Left ventricle myocardium inferior (tissue), 1 donor: ENCODE data around the gene ERVFRD-1. TPM values are rescaled to one million over a fixed set of nuclear protein-coding genes. Genes with fewer than 3 reads are reported as not detected.

Experiments
- DNase-seq: peaks from one replicate; pipeline ENCODE4 v3.0.0-alpha.2; 2020
- H3K27ac ChIP-seq: fragments of 200-600 bp; replicated peaks from 2 replicates; pipeline ENCODE4 v1.8.0; 2021
- H3K27me3 ChIP-seq: fragments of 200-600 bp; 2 replicates; pipeline ENCODE4 v1.8.0; 2021; ENCODE audit warnings: low read depth
- H3K36me3 ChIP-seq: fragments of 200-600 bp; 2 replicates; pipeline ENCODE4 v1.8.0; 2021
- H3K4me1 ChIP-seq: fragments of 200-600 bp; 2 replicates; pipeline ENCODE4 v1.8.0; 2021
- H3K4me3 ChIP-seq: fragments of 200-600 bp; 2 replicates; pipeline ENCODE4 v1.8.0; 2021; ENCODE audit warnings: mild to moderate bottlenecking, moderate library complexity
- H3K9me3 ChIP-seq: fragments of 200-600 bp; replicated peaks from 2 replicates; pipeline ENCODE4 v1.8.0; 2021
- CTCF ChIP-seq: fragments of 200-600 bp; IDR thresholded peaks from 2 replicates; pipeline ENCODE4 v1.8.0; 2021; ENCODE audit warnings: antibody characterized with exemption, mild to moderate bottlenecking, borderline replicate concordance
- intact Hi-C: fragments of 100-400 bp; cut with micrococcal nuclease; formaldehyde crosslinking; loops from one replicate; pipeline ENCODE4 v1.11.0; 2022
- long read RNA-seq: library from polyadenylated mRNA; unstranded; transcript quantifications from one replicate; pipeline ENCODE4 v2.0.0, GENCODE V29; 2021
- total RNA-seq: library from RNA; stranded (reverse); fragmentation: NEBNext Ultra II Directional; extraction: Animal tissue kit (Norgen Biotek cat#: 25700); gene quantifications from one replicate; pipeline ENCODE4 v1.2.1, GENCODE V29; 2021
- donor health status: DM: no; HTN: yes; CAD: no; lungs with severe emphysema.

Gene ERVFRD-1
- not detected for total RNA-seq
- long read RNA-seq, result 0 reads

GRCh38 chr6:11110921-11111768 lies at the start of gene ERVFRD-1:
TSS of gene ERVFRD-1 (minus strand) at chr6:11111725. CDS start at chr6:11105310, 6,415 bp downstream.
- Histone ChIP-seq H3K9me3 (no peaks in the 10 kb centered on the region), H3K27ac (no peak within 1 kb of the TSS), H3K4me3 (no peak within 1 kb of the TSS), H3K4me1 (peaks cover 16% of the 10 kb centered on the region), H3K36me3 (no peaks in the 10 kb centered on the region), H3K27me3 (no peaks in the 10 kb centered on the region)
- intact Hi-C loops, result no loop called here
- no peak for DNase-seq
- TF ChIP-seq CTCF, result no peak

- H3K27me3 ChIP-seq, result no peaks in the 10 kb centered on the region
- TF ChIP-seq CTCF, result no peak
- DNase-seq, result no peak
- no peak overlapping the region for H3K27ac ChIP-seq
- H3K9me3 ChIP-seq, result no peaks in the 10 kb centered on the region
- intact Hi-C loops, result no loop called here
- H3K36me3 ChIP-seq, result no peaks in the 10 kb centered on the region
- H3K4me1 ChIP-seq, result no peaks in the 10 kb centered on the region
- no peak overlapping the region for H3K4me3 ChIP-seq
These were observed 48.7 kb upstream of the ERVFRD-1 start for GRCh38 chr6:11160199-11160598.

DNA sequence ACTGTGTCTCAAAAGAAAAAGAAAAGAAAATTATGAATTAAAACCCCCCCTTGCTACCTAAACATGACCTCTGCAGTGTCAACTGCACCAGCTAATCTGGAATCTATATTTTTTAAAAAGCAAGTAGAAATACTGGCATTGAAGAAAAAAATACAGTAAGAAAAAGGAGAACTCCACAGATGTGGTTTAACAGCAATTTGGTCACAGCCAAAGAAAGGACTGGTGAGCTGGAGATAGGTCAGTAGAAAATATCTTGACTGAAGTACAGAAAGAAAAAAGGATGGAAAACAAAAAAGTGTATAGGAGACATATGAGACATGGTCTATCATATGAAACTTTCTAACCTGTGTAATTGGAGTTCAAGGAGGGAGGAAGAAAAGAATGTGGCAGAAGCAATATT lies 44.1 kb upstream of the ERVFRD-1 start:
- Histone ChIP-seq H3K4me3 (no peak overlapping the region), H3K27ac (no peak overlapping the region), H3K9me3 (no peaks in the 10 kb centered on the region), H3K4me1 (no peaks in the 10 kb centered on the region), H3K36me3 (no peaks in the 10 kb centered on the region), H3K27me3 (no peaks in the 10 kb centered on the region)
- intact Hi-C loops, result no loop called here
- TF ChIP-seq CTCF, result no peak
- no peak for DNase-seq

DNA sequence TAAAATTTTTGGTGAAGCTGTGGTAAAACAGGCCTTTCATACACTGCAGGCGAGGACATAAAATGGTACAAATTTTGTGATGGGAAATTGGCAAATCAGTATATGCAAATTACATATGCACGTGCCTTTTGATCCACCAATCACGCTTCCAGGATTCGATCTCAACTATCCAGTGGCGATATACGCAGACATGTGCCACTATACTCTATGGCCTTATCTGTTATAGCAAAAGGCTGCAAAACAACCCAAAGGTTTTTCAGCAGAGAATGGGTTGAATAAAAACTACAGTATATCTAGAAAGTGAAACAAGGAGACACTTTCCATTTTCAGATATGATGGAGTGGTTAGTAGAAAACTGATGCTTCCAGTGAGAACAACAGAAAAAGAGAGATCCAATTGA lies 41.9 kb upstream of the ERVFRD-1 start:
- Histone ChIP-seq H3K4me1 (no peaks in the 10 kb centered on the region), H3K27ac (no peak overlapping the region), H3K4me3 (peak overlapping the region; percentile 57), H3K27me3 (no peaks in the 10 kb centered on the region), H3K36me3 (no peaks in the 10 kb centered on the region), H3K9me3 (no peaks in the 10 kb centered on the region)
- intact Hi-C loops, result no loop called here
- DNase-seq, result no peak
- no peak for TF ChIP-seq CTCF

DNA sequence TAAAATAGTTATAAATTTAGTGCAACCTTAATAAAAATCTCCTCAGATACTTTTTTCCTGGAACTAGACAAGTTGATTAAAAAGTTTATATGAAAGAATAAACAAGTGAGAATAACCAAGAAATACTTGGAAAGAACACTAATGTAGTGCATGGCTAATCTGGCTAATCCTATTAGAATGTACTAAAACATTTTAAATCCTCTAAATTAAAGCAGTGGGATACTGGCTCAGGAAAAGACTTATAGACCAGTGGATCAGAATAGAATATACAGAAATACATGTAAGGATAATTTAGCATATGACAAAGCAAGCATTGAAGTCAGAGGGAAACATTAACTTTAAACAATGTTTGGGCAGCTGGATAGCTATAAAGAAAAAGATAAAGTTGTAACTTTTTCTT lies 41.1 kb upstream of the ERVFRD-1 start:
- H3K27me3 ChIP-seq, result no peaks in the 10 kb centered on the region
- H3K4me3 ChIP-seq, result no peak overlapping the region
- no peaks in the 10 kb centered on the region for H3K9me3 ChIP-seq
- no peaks in the 10 kb centered on the region for H3K36me3 ChIP-seq
- TF ChIP-seq CTCF, result no peak
- no peak overlapping the region for H3K27ac ChIP-seq
- H3K4me1 ChIP-seq, result no peaks in the 10 kb centered on the region
- intact Hi-C loops, result no loop called here
- DNase-seq, result no peak
